GM10266 (cell line): ENCODE results near the gene FBXO45.
"Not testable (repeated sequence)": the region's sequence is repeated elsewhere in the genome, so short reads cannot be mapped to it uniquely, and the experiment has no call there.

Experiments
- DNase-seq: peaks from one replicate; pipeline ENCODE4 v3.0.0; 2012; ENCODE audit errors: extremely low spot score
- CTCF ChIP-seq: IDR thresholded peaks from 2 replicates; pipeline ENCODE4 v1.5.1; 2012; ENCODE audit warnings: mild to moderate bottlenecking, low read depth; ENCODE audit not compliant: control insufficient read depth, insufficient read depth; ENCODE audit errors: missing control alignments

Gene FBXO45

GRCh38 chr3:196558476-196558875 is 10.0 kb upstream of the FBXO45 start:
- no peak for DNase-seq
- TF ChIP-seq CTCF = no peak

DNA sequence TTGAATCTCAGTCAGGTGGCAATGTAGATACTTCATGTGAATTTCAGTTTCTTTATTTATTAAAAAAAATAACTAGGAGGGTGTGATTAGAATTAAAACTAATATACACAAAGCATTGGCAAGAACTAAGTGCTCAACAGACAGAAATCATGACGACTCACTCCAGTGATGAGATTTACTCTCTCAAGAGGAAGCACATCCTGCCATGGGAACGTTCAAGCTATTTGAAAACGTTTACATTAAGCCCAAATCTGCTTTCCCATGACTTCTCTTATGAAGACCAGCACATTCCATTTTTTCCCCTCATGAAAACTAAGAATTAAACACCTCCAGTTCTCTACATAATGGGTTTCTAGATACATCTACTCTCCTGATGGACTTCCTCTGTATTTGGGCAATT is 8.6 kb upstream of the FBXO45 start:
- TF ChIP-seq CTCF = no peak
- DNase-seq = no peak

- no peak for TF ChIP-seq CTCF
- no peak for DNase-seq
These were observed 4.7 kb upstream of the FBXO45 start for GRCh38 chr3:196563721-196564225.

DNA sequence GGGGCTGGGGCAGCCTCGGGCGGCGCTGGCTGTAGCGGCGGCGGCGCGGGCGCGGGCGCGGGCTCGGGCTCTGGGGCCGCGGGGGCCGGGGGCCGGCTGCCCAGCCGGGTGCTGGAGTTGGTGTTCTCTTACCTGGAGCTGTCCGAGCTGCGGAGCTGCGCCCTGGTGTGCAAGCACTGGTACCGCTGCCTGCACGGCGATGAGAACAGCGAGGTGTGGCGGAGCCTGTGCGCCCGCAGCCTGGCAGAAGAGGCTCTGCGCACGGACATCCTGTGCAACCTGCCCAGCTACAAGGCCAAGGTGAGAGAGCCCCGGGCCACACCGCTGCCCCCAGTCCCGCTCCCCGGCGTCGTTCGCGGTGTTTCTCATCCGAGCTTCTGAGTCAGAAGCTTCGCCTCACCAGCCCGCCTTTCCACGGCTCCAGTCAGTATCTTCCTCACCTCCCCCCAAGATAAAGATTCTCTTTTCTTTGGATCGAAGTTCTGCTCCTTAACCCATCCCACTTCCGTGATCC is 600 bp downstream of the FBXO45 start:
- DNase-seq = peak; percentile 62

GRCh38 chr3:196570332-196570731 is 1.9 kb downstream of the FBXO45 start:
- DNase-seq = not testable (repeated sequence)

More for the DNA sequence above, 600 bp downstream of the FBXO45 start:
- TF ChIP-seq CTCF = no peak

GRCh38 chr3:196572389-196572788 is 3.9 kb downstream of the FBXO45 start:
- no peak for TF ChIP-seq CTCF
- DNase-seq = no peak

DNA sequence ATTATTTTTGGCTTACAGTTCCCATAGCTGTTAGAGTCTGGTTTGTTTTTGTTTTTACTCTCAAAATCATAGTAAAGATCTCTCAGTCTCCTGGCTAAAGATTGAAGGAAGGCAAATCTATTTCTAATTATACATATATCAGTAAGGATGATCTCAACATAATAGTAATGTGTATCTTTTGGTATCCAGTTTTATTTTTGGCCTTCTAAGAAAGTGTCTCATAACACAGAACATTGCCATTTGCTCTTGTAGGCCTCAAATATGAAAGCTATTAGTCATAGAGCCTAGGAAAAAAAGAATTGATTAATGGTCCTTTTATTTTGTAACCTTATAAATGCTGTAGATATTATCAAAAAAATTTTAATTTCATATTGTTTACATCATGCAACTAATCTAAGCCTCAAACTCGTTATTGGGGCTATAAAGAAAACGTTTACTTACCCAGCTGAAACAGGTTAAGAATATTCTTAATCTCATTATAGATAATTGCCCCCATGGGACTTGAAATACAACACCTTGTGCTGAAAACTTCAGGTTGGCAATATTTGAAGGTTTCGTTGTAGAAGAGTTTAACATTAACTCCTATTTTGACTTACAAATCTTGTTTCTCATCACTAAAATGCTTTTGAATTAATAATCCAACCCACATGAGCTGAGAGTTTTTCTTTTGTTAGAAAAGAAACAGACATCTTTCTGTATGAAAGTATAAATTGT is 16.7 kb downstream of the FBXO45 start:
- TF ChIP-seq CTCF = no peak
- DNase-seq = no peak

GRCh38 chr3:196590279-196590678 is 21.8 kb downstream of the FBXO45 start:
- no peak for TF ChIP-seq CTCF
- DNase-seq = no peak
